ENCODE results near the gene EEF1AKMT4.

EEF1AKMT4 gene

DNA sequence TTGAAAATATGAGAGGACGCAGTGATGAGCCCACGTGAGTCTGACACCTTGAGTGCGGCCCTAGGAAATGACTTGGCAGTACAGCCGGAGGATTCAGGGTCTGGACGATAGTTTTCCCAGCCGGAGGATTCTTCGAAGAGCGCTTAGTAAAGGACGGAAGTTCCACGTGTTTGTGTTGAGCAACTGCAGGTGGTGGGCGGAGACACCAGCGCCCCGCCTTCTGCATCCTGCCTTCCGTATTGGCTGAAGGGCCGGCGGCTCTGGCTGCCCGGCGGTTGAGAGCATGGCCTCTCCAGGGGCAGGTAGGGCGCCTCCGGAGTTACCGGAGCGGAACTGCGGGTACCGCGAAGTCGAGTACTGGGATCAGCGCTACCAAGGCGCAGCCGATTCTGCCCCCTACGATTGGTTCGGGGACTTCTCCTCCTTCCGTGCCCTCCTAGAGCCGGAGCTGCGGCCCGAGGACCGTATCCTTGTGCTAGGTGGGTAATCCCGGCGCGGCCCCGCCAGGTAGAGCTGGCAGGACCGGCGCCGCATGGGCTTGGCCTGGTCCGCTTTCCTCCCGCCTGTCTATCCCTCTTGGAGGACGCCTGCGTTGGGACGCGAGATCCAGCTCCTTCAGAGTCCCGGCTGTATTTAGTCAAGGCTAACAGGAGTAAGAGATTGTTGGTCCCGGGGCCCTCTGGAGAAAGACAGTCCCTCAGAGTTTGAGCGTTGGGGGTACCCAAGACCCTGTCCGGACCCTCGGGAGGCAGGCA lies at the start of gene EEF1AKMT4:
Gene EEF1AKMT4 (plus strand): TSS at position 261 of the 755 bp plus-strand sequence. CDS start 23 bp downstream, at position 284.
- peak; percentile 95 for DNase-seq

DNA sequence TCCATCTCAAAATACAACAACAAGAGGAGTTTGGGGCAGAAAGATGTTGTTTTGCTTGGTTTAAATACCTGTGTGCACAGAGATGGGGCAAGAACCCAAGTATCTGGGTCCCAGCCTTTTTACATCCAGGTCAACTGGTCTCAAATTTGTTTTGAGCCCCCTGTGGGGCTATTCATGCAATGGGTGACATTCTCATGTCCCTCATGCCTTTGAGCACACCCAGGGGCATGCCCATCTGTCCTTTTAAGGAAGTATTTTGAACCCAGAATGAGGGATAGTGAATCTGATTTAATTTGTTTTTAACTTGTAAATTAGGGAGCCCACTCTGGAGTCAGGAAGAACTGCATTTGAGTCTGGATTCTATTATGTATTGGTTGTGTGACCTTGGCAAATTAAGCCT lies 48.6 kb upstream of the EEF1AKMT4 start:
- no peak for DNase-seq

DNA sequence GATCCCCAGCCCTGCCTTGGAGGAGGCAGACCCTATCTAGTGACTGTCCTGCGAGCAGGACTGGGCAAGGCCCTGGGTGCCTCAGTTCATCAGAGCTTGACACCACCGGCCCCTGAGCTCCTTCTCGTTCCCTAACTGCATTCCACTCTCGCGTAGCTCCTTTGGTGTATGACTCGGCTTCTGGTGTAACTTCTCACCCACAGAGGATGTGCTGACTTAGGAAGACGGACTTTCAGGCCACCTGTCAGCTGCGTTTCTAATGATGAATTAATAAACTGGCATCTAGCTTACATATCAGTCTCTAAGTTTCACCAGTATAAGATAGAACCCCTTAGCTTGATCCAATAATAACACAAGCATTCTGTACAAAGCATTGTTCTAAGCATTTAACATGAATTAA lies 45.9 kb upstream of the EEF1AKMT4 start:
- no peak for DNase-seq

DNA sequence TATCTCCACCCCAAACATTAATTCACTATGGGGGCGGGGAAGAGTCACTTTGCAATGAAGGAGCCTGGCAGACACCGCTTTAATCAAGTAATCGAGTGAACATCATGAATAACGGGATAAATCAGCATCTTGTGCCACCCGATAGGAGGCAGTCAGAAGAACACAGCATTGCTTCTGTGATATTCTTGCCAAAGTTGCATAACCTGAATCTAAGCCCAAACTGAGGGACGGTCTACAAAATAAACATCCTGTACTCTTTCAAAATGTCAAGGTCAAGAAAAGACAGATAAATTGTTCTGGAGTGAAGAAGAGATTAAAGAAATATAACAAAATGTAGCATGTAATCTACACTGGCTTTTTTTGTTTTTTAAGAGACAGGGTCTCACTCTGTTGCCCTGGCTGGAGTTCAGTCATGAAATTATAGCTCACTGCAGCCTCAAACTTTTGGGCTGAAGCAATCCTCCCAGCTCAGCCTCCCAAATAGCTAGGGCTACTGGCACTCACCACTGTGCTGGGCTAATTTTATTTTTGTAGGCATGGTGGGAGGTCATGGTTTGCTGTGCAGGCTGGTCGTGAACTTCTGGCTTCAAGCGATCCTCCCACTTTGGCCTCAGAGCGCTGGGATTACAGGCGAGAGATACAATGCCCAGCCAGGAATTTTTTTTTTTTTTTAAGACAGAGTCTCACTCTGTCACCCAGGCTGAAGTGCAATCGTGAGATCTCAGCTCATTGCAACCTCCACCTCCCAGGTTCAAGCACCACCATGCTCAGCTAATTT lies 40.1 kb upstream of the EEF1AKMT4 start:
- DNase-seq = no peak

DNA sequence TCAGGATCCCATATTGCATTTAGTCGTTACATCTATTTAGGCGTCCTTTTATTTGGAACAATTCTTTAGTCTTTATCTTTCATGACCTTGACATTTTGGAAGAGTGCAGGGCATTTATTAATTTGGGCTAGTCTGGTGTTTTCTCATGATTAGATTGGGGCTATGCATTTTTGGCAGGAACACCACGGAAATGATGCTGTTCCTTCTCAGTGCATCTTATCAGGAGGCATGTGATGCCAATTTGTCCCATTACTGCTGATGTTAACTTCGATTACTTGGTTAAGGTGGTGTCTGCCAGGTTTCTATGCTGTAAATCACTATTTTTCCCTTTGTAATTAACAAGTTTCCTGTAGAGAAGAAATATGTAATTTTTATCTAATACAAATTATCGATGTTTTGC lies 38.2 kb upstream of the EEF1AKMT4 start:
- no peak for DNase-seq

DNA sequence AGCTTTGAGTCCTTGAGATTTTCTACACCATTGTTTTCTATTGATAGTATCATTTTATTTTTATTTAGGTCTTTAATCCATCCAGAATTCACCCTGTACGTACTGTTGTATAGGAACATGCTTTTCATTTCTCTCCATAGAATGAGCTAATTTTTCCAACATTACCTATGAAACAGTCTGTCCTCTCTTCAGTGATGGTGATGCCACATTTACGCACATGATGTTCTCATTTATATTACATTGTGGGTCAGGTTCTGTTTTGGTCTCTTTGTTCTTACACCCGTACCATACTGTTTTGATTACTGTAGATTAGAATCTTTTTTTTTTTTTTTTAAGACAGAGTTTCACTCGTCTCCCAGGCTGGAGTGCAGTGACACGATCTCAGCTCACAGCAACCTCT lies 37.8 kb upstream of the EEF1AKMT4 start:
- DNase-seq = no peak

DNA sequence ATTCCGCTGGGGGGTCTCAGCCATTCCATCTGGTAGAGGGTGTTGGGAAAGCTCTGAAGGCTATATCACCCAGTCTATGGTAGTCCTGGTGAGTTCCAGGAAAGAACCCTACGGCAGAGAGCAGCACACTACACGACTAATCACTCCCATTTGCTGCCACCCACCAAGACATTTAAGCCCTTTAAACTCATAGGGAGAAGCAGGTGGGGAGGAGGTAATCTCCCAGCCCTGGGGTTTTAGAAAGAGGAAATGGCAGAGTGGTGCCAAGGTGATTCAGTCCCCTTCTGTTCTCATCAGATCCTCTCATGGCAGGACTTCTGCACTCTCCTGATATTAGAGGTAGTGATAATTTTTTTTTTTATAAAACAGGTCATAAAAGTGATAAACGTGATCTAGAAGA lies 30.7 kb upstream of the EEF1AKMT4 start:
- DNase-seq = no peak

DNA sequence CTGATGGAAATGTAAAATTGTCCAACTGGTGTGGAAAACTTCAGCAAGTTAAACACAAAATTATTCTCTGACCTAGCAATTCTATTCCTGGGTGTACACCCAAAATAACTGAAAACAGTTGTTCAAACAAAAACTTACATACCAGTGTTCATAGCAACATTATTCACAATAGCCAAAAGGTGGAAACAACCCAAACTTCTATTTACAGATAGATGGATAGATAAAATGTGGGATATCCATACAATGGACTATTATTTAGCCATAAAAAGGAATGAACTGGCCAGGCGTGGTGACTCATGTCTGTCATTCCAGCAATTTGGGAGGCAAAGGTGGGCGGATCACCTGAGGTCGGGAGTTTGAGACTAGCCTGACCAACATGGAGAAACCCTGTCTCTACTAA lies 27.0 kb upstream of the EEF1AKMT4 start:
- no peak for DNase-seq

DNA sequence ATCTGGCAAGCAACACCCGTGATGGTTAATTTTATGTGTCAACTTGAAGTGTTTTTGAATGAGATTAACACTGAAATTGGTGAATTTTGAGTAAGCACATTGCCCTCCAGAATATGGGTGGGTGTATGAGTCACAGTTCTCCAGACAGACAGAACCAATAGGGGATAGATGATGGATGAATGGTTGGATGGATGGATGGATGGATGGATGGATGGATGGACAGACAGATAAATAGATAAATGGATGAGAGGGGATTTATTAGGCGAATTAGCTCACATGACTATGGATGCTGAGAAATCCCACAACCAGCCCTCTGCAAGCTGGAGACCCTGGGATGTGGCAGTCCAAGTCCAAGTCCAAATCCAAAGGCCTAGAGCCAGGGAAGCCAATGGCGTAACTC lies 25.5 kb upstream of the EEF1AKMT4 start:
- no peak for DNase-seq

DNA sequence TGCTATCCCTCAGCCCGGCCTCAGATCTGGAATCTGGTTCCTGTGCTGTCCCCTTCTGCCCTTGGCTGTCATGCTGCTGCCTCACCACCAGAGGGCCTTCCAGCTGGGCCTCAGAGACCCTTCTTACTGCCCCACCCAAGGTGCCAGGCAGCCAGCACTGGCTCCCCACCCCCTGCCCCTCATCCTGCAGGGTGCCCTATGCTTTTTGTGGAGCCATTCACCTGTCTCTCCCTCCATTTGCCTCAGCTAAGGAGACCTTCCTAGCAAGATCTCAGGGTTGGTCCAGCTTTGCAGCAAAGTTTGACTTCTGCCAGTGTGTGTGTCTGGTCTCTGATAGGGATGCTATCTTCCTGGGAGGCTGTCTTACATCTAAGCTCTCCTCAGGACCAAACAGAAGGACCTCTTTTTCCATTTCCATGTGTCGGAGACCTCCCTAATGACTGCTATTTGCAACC lies 22.0 kb upstream of the EEF1AKMT4 start:
- DNase-seq = peak; percentile 49

DNA sequence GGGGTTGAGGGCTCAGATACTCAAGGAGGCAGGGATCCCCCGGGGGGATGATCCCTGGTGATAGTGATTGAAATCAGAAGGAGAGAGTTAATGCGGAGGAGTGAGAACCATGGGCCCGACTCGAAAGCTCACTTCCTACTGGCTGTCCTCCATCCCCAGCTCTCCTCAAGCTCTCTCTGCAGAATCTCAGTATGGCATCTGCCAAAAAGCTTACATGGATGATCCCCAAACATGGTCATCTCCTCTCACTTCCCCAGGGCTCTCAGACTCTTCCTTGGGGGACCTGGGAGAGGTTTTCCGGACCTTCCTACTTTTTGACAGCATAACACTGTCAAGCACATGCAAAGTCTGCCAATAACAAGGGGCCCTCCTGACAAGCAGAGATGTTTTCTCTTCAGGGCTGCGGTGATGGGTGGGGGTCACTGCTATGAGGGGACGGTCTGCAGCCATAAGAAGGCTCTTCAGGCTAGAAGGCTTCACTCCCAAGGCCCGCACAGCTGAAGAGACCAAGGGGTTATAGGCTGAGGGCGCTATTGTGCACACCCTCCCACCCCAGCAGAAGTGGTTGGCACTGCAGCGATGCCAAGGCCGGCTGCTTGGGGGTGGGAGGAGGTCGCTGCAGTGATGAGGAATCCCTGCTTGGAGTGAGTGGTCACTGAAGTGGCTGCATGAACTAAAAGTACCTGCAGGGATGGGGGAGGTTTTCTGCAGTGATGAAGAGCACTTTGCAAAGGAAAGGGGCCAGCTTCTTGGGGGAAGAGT lies 20.9 kb upstream of the EEF1AKMT4 start:
- DNase-seq = no peak

DNA sequence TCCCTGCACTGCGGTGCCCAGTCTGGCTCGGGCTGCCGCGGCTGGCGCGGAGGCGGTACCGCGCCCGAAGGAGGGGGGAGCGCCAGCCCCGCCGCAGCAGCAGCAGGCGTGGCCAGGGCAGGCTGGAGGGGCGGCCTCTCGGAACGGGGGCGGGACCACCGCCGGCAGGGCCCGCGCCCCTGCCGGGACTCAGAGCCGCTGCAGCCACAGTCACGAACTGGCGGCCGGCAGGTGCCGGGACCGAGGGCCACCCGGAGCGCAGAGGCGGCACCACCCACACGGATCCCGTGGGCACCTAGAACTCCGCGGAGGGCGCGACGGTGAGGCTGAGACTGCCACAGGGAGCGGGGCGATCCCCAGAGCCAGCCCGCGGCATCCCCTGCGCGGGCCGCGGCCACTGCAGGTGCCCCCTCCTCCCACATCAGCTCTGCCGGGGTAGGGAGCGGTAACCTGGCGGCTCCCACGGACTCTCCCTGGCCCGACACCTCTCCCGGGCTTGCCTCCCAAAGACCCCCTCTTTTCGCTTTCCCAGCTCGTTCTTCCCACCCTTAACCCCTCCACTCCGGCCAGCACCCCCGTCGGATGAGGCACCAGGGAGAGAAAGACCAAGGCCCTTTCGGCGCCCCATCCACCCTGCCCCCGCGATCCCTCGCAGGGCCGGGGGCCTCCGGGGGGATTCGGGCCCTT lies 19.9 kb upstream of the EEF1AKMT4 start, which contains the start of gene VWA5B2:
Gene VWA5B2 (plus strand): TSS at position 192 of the 687 bp plus-strand sequence. CDS start 944 bp downstream, outside the sequence.
- peak; percentile 73 for DNase-seq

DNA sequence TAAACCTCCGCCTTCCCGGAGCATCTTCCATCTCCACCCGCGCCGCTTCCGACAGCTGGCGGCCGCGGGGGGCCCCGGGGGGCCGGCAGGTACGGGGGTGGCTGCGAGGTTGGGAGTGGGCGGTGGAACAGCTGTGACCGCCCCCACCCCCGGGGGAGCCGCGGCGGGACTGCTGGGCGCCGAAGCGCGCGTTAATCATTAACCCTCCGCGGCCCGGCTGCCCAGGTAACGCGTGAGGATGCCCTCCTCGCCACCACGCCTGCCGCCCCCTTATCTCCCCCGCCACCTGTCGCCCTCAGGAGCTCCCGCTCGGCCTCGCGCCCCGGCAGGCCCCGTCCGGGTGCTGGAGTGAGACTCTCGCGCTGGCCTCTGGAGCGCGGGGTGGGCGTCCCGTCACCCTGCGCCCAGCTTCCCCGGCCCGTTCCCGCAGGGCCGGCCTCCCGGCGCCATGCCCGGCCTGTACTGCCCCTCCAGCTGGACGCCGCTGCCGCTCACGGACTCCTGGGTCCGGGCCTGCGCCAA lies 19.3 kb upstream of the EEF1AKMT4 start:
- DNase-seq = no peak

DNA sequence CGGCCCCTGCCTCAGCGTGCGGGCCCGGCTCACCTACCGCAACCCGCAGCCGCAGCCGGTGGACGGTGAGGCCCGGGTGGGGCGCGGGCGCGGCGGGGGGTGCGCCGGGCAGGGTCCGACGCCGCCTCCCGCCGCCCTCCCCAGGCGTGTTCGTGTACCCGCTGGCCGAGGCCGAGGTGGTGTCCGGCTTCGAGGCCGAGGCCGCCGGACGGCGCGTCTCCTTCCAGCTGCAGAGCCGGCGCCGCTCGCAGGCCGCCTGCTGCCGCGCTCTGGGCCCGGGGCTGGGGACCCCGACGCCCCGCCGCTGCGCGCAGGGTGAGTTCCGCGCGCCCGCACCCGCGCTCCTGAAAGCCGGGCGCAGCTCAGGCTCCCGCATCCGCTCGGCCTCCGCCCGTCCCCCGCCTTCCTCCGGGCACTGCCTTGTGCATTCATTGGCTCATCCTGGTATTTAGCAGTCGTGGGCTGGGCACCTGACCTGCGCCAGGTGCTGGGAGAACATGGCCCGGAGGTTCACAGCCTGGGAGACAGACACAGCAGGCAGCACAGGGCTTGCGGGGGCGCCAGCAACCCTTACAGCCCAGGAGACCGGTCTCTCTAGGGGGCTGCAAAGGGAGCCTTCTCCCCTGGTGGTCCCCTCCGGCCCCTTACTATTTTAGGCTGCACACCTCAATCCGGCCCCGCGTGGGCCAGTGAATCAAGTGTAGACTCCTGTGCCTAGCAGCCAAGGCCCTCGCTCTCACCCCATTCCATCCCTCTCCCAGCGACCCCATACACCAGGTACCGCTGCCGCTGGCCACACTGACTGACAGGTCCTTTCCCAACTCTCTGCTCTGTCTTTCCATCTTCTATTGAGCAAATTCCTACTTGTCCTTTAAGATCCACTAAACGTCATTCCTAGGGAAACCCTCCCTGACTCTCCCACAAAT lies 18.6 kb upstream of the EEF1AKMT4 start:
- DNase-seq = no peak

DNA sequence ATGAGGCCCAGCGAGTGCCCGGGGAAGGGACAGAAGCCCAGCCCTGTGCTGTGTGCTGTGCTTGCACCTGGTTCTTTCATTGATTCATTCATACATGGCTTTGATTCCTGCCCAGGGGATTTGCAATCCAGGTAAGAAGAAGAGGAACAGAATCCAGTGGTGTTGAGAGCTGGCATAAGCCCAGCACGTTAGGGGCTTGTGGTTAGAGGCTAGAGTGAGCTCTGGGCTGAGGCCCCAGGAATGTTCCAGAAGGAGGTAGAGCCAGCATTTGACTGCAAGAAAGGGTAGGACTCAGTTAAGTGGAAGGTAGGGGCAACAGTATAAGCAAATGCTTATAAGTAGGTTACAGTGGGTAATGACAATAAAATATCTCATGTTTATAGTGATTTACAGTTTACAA lies 17.8 kb upstream of the EEF1AKMT4 start:
- no peak for DNase-seq

DNA sequence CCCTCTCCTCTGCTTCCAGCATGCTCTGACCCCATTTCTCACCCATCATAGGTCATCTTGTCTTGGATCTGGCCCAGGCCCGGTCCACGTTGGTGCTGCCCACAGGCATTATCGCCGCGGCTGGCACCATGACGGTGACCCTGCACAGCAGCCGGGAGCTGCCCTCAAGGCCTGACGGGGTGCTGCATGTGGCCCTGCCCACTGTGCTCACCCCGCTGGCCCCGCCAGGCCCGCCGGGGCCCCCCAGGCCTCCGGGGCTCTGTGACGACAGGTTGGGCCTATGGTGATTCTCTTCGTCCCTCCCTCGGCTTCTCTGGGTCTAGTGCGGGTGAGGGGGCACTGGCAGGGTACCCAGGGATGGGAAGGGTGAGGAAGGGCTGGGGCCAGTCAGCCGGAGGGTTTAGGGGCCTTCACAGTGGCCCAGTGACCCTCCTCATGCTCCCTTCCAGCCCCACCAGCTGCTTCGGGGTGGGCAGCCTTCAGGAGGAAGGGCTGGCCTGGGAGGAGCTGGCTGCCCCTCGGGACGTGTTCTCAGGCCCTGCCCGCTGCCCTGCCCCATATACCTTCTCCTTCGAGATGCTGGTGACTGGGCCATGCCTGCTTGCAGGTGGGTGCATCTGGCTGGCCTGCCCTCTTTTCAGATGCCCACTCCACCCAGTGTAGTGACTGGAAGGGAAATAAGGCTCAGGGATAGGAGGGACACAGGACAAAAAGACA lies 16.2 kb upstream of the EEF1AKMT4 start:
- no peak for DNase-seq

DNA sequence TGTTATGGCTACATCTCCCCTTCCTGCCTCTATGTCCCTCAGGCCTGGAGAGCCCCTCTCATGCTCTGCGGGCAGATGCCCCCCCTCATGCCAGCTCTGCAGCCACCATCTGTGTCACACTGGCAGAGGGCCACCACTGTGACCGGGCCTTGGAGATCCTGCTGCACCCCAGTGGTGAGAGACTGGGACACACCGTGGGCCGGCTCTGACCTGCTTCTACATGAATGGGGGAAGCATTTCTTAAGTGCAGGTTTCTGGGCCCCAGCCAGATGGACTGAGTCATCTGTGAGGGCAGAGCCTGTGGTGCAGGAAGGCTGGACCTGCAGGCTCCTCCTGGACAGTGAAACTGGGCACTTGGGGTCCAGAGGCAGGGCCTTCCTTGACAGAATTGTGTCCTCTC lies 15.2 kb upstream of the EEF1AKMT4 start:
- no peak for DNase-seq

DNA sequence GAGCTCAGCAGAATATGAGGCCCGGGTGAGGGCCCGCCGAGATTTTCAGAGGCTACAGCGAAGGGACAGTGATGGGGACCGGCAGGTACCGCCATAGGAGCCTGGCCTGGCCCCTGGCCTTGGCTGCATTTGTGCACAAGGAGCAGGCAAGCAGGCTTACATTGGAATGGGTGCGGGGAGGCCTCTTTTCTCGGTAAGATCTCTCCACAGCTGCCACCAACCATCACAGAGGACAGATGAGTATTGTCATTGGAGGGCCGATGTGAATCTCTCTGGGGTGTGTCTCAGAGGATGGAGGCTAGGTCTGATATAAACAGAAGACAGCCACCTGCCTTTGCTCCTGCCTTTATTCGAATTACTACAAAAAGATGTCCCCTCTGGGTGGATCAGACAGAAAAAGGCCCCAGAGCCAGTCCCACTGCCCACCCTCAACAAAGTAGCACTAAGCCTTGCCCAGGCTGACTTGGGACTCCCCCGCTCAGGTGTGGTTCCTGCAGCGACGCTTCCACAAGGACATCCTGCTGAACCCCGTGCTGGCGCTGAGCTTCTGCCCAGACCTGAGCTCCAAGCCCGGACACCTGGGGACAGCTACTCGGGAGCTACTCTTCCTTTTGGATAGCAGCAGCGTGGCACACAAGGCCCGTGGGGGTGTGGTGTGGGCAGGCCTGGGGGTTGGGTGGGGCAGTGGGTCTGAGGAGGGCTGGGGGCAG lies 14.6 kb upstream of the EEF1AKMT4 start:
- no peak for DNase-seq

DNA sequence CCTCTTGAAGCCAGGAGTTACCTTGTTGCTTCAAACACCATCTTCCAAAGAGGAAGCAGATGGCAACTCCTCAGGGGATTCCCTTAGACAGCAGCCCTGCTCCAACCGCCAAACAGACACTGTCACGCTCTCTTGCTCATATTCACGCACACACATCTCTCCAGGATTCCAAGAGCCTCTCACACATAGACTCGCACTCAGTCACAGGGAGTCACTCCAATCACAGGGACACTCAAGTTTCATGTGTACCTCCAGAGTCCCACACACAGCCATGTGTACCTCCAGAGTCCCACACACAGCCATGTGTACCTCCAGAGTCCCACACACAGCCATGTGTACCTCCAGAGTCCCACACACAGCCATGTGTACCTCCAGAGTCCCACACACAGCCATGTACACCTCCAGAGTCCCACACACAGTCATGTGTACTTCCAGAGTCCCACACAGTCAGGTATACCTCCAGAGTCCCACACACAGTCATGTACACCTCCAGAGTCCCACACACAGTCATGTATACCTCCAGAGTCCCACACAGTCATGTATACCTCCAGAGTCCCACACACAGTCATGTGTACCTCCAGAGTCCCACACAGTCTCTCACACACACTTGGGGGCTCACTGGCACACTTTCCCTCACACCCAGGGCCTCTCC lies 14.0 kb upstream of the EEF1AKMT4 start:
- DNase-seq = no peak

Measured in activated gamma-delta T cell treated with Interleukin-2 at 50 U/mL for 16 hours (primary cell).